ENCODE results near the gene TTLL1.

GRCh38 chr22:42990131-42990838 lies 98.9 kb downstream of the TTLL1 start:
- TF ChIP-seq HNF4G (IDR thresholded peaks at IDR 0.05) (no peak), MAX (IDR thresholded peaks at IDR 0.05) (no peak), CTCF (IDR thresholded peaks at IDR 0.05; ENCODE audit: low read depth, low read length, missing input control) (no peak), HNF4A (conservative IDR thresholded peaks at IDR 0.05) (no peak), ATF3 (IDR thresholded peaks at IDR 0.05) (no peak), REST (IDR thresholded peaks at IDR 0.05) (no peak), EGR1 (IDR thresholded peaks at IDR 0.05; ENCODE audit: low read depth in 2 of 2) (no peak), SP1 (IDR thresholded peaks at IDR 0.05) (no peak), GABPA (IDR thresholded peaks at IDR 0.05 in 1 of 2, conservative IDR thresholded peaks at IDR 0.05 in 1 of 2) (no peak), YY1 (IDR thresholded peaks at IDR 0.05) (no peak), TAF1 (conservative IDR thresholded peaks at IDR 0.05) (no peak), RXRA (IDR thresholded peaks at IDR 0.05) (no peak)

Data from liver (tissue), 3 donors.